ENCODE results near the gene CTNNBIP1.

CTNNBIP1 gene, protein sequence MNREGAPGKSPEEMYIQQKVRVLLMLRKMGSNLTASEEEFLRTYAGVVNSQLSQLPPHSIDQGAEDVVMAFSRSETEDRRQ
- 9.1 to 13.3 (median 11.8) reads per million in 3 donors for total RNA-seq

- Histone ChIP-seq H3K36me3 (ENCODE audit: control insufficient read depth, insufficient read depth, low read length) (no peaks in the 10 kb centered on the region), H3K27me3 (replicated peaks; ENCODE audit: control insufficient read depth, insufficient read depth, low read length, poor library complexity, severe bottlenecking) (no peaks in the 10 kb centered on the region), H3K9me3 (ENCODE audit: control insufficient read depth, low read length) (no peaks in the 10 kb centered on the region), H3K27ac (ENCODE audit: insufficient read depth, low read length, poor library complexity, severe bottlenecking) (peak within 1 kb of the TSS; percentile 64), H3K4me3 (ENCODE audit: insufficient read depth, low read depth, low read length, poor library complexity, severe bottlenecking) (peak within 1 kb of the TSS; percentile 72), H3K4me1 (ENCODE audit: control insufficient read depth, insufficient read depth, low read length, poor library complexity, severe bottlenecking) (peaks cover 11% of the 10 kb centered on the region)
- no peak for DNase-seq
Measured at GRCh38 chr1:9910076-9910422, at the start of gene CTNNBIP1. Gene CTNNBIP1, minus strand, starts transcription at chr1:9910269. Its CDS starts 38,205 bp downstream, at chr1:9872064.

- Histone ChIP-seq H3K9me3 (ENCODE audit: control insufficient read depth, low read length) (no peaks in the 10 kb centered on the region), H3K27me3 (replicated peaks; ENCODE audit: control insufficient read depth, insufficient read depth, low read length, poor library complexity, severe bottlenecking) (no peaks in the 10 kb centered on the region), H3K27ac (ENCODE audit: insufficient read depth, low read length, poor library complexity, severe bottlenecking) (no peak overlapping the region), H3K36me3 (ENCODE audit: control insufficient read depth, insufficient read depth, low read length) (no peaks in the 10 kb centered on the region), H3K4me3 (ENCODE audit: insufficient read depth, low read depth, low read length, poor library complexity, severe bottlenecking) (no peak overlapping the region), H3K4me1 (ENCODE audit: control insufficient read depth, insufficient read depth, low read length, poor library complexity, severe bottlenecking) (no peaks in the 10 kb centered on the region)
- DNase-seq = no peak
Measured at GRCh38 chr1:9957726-9958125, 47.7 kb upstream of the CTNNBIP1 start.

- peaks cover 11% of the 10 kb centered on the region for H3K4me1 ChIP-seq (ENCODE audit: control insufficient read depth, insufficient read depth, low read length, poor library complexity, severe bottlenecking)
- H3K9me3 ChIP-seq (ENCODE audit: control insufficient read depth, low read length) = no peaks in the 10 kb centered on the region
- no peak for DNase-seq
- H3K4me3 ChIP-seq (ENCODE audit: insufficient read depth, low read depth, low read length, poor library complexity, severe bottlenecking) = no peak overlapping the region
- H3K27ac ChIP-seq (ENCODE audit: insufficient read depth, low read length, poor library complexity, severe bottlenecking) = no peak overlapping the region
- H3K36me3 ChIP-seq (ENCODE audit: control insufficient read depth, insufficient read depth, low read length) = no peaks in the 10 kb centered on the region
- no peaks in the 10 kb centered on the region for H3K27me3 ChIP-seq (replicated peaks; ENCODE audit: control insufficient read depth, insufficient read depth, low read length, poor library complexity, severe bottlenecking)
Measured at GRCh38 chr1:9946315-9946714, 36.2 kb upstream of the CTNNBIP1 start.

DNA sequence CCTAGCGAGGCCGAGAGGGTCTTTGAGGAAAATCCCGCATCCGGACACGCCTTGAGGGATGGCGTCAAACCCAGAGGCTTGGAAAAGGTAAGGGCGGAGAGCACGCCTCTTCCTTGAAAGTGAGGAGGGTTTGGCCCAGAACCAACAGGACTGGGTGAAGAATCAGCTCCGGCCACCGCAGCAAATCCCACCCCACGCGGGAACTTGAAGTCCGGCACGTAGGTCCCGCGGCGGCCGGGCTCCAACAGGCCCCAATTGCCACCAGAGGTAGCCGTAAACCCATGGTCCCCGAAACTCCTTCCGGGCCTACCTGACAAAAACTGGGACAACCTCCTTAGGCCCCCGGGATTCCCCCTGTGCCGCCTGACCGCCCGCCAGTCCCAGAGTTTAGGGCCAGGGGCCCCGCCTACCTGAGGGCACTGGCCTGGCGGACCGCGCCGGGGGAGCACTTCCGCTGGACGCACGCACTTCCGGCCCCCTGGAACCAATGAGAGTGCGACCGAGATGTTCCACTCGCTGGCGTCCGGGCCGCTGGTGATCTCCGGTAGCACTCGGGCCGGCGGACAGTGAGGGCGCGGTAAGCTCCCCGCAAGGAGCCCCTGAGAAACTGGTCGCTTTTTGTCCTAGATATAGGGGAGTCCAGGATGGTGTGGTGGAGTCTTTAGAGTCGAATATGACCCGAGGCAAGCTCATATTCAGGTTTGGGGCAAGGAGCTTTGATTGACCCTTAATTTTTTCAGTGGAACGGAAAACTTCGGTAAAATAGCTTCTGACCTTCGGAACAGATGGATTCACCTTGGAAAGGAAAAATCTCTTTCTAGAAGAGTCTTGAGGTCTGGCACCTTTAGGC is 33.1 kb upstream of the CTNNBIP1 start, which contains the start of the genes LZIC and NMNAT1:
Gene LZIC (minus strand): TSS at position 453 of the 850 bp plus-strand sequence. CDS start 6,772 bp downstream, outside the sequence.
Gene NMNAT1 (plus strand): TSS at position 537 of the 850 bp plus-strand sequence. CDS start 28,599 bp downstream, outside the sequence.
- Histone ChIP-seq H3K27ac (ENCODE audit: insufficient read depth, low read length, poor library complexity, severe bottlenecking) (peak within 1 kb of the TSS; percentile 88), H3K4me1 (ENCODE audit: control insufficient read depth, insufficient read depth, low read length, poor library complexity, severe bottlenecking) (peaks cover 11% of the 10 kb centered on the region), H3K9me3 (ENCODE audit: control insufficient read depth, low read length) (no peaks in the 10 kb centered on the region), H3K36me3 (ENCODE audit: control insufficient read depth, insufficient read depth, low read length) (no peaks in the 10 kb centered on the region), H3K27me3 (replicated peaks; ENCODE audit: control insufficient read depth, insufficient read depth, low read length, poor library complexity, severe bottlenecking) (no peaks in the 10 kb centered on the region), H3K4me3 (ENCODE audit: insufficient read depth, low read depth, low read length, poor library complexity, severe bottlenecking) (peak within 1 kb of the TSS; percentile 77)
- peak; percentile 77 to 83 (median 79) for DNase-seq

DNA sequence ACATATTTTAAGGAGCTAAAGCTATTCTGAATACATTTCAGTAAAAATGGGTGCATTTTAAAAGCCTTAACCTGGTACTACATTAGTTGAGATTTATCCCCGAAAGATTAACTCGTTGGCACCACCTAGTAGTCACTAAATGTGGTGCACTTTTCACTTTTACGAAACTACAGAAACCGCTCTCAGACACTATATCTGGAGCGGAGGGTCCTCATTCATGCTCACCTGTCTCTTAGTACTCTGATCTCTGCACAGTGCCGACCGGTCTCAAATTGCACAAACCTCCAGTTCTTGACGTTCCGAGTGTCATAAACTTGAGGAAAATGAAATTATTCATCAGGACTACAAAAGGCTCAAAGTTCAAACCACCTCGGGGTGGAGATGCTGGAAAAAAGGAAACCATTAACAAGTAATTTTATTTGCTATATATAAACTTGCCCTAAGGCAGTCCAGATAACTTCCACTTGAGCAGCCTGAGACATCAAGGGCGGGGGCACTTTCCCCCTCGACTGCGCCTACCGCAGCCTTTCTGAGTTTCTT is 32.4 kb upstream of the CTNNBIP1 start:
- H3K27ac ChIP-seq (ENCODE audit: insufficient read depth, low read length, poor library complexity, severe bottlenecking) = peak overlapping the region; percentile 88
- H3K27me3 ChIP-seq (replicated peaks; ENCODE audit: control insufficient read depth, insufficient read depth, low read length, poor library complexity, severe bottlenecking) = no peaks in the 10 kb centered on the region
- no peaks in the 10 kb centered on the region for H3K9me3 ChIP-seq (ENCODE audit: control insufficient read depth, low read length)
- peak overlapping the region; percentile 77 for H3K4me3 ChIP-seq (ENCODE audit: insufficient read depth, low read depth, low read length, poor library complexity, severe bottlenecking)
- no peaks in the 10 kb centered on the region for H3K36me3 ChIP-seq (ENCODE audit: control insufficient read depth, insufficient read depth, low read length)
- DNase-seq = no peak
- peaks cover 11% of the 10 kb centered on the region for H3K4me1 ChIP-seq (ENCODE audit: control insufficient read depth, insufficient read depth, low read length, poor library complexity, severe bottlenecking)

DNA sequence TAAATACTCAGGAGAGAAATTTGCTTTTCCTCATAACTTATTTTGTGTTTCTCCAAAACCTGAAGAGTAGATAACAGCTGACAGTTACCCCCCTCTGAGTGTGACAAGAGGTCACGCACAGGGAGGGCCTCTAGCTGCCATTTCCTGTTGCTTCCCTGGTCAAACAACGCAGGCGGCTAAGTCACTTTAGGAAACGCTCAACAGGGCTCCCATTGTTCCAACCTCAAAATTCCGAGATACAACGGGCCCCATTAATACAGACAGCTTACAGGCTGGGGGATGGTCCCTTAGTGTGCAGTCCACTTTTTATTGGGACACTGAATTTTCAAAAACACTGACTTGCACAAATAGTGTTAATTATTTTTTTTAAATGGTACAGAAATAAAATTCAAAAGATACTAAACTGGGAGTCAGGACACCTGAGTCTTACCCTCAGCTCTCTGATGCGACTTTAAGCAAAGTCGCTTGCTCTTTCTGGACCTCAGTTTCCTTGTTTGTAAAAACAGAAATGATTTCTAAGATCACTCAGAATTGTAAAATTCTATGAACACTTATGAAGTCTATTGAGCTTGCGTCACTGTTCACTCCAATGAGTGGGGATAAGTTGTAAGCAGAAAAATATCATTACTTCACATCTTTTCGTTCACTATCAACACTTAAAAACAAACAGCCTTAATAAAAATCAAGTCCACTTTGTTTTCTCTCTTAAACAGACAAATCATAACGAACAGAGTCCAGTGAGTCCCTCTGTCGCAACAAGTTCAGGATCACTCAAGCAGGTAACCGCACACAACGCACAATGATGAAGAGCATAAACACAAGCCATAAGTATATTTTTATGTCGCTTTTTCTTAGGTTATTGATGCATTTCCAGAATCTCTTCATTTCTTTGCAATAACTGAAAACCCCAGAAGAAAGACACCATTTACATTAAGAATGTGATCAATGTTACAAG is 19.6 kb upstream of the CTNNBIP1 start:
- no peaks in the 10 kb centered on the region for H3K4me1 ChIP-seq (ENCODE audit: control insufficient read depth, insufficient read depth, low read length, poor library complexity, severe bottlenecking)
- no peak overlapping the region for H3K27ac ChIP-seq (ENCODE audit: insufficient read depth, low read length, poor library complexity, severe bottlenecking)
- no peak for DNase-seq
- peaks cover 33% of the 10 kb centered on the region for H3K36me3 ChIP-seq (ENCODE audit: control insufficient read depth, insufficient read depth, low read length)
- H3K9me3 ChIP-seq (ENCODE audit: control insufficient read depth, low read length) = no peaks in the 10 kb centered on the region
- H3K27me3 ChIP-seq (replicated peaks; ENCODE audit: control insufficient read depth, insufficient read depth, low read length, poor library complexity, severe bottlenecking) = no peaks in the 10 kb centered on the region
- H3K4me3 ChIP-seq (ENCODE audit: insufficient read depth, low read depth, low read length, poor library complexity, severe bottlenecking) = no peak overlapping the region

- no peak for DNase-seq
- Histone ChIP-seq H3K9me3 (ENCODE audit: control insufficient read depth, low read length) (no peaks in the 10 kb centered on the region), H3K27me3 (replicated peaks; ENCODE audit: control insufficient read depth, insufficient read depth, low read length, poor library complexity, severe bottlenecking) (no peaks in the 10 kb centered on the region), H3K4me3 (ENCODE audit: insufficient read depth, low read depth, low read length, poor library complexity, severe bottlenecking) (no peak overlapping the region), H3K36me3 (ENCODE audit: control insufficient read depth, insufficient read depth, low read length) (peaks cover 23% of the 10 kb centered on the region), H3K4me1 (ENCODE audit: control insufficient read depth, insufficient read depth, low read length, poor library complexity, severe bottlenecking) (no peaks in the 10 kb centered on the region), H3K27ac (ENCODE audit: insufficient read depth, low read length, poor library complexity, severe bottlenecking) (no peak overlapping the region)
Measured at GRCh38 chr1:9927259-9927658, 17.2 kb upstream of the CTNNBIP1 start.

GRCh38 chr1:9922342-9922741 is 12.3 kb upstream of the CTNNBIP1 start:
- H3K9me3 ChIP-seq (ENCODE audit: control insufficient read depth, low read length) = no peaks in the 10 kb centered on the region
- H3K36me3 ChIP-seq (ENCODE audit: control insufficient read depth, insufficient read depth, low read length) = no peaks in the 10 kb centered on the region
- H3K4me3 ChIP-seq (ENCODE audit: insufficient read depth, low read depth, low read length, poor library complexity, severe bottlenecking) = no peak overlapping the region
- H3K27me3 ChIP-seq (replicated peaks; ENCODE audit: control insufficient read depth, insufficient read depth, low read length, poor library complexity, severe bottlenecking) = no peaks in the 10 kb centered on the region
- H3K4me1 ChIP-seq (ENCODE audit: control insufficient read depth, insufficient read depth, low read length, poor library complexity, severe bottlenecking) = no peaks in the 10 kb centered on the region
- H3K27ac ChIP-seq (ENCODE audit: insufficient read depth, low read length, poor library complexity, severe bottlenecking) = no peak overlapping the region
- no peak for DNase-seq

DNA sequence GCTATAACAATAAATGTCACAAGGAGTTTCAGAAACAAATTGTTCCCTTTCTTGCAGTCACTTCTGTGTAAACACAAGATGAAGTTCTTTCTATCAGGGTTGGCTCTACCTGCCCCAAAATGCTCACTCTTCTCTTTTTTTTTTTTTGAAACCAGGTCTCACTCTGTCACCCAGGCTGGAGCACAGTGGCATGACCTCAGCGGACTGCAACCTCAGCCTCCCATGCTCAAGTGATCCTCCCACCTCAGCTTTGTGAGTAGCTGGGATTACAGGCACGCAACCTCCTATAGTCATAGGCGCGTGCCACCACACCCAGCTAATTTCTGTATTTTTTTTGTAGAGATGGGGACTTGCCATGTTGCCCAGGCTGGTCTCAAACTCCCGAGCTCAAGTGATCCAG is 10.5 kb upstream of the CTNNBIP1 start:
- no peaks in the 10 kb centered on the region for H3K4me1 ChIP-seq (ENCODE audit: control insufficient read depth, insufficient read depth, low read length, poor library complexity, severe bottlenecking)
- H3K36me3 ChIP-seq (ENCODE audit: control insufficient read depth, insufficient read depth, low read length) = no peaks in the 10 kb centered on the region
- no peak overlapping the region for H3K27ac ChIP-seq (ENCODE audit: insufficient read depth, low read length, poor library complexity, severe bottlenecking)
- H3K9me3 ChIP-seq (ENCODE audit: control insufficient read depth, low read length) = no peaks in the 10 kb centered on the region
- no peaks in the 10 kb centered on the region for H3K27me3 ChIP-seq (replicated peaks; ENCODE audit: control insufficient read depth, insufficient read depth, low read length, poor library complexity, severe bottlenecking)
- DNase-seq = no peak
- H3K4me3 ChIP-seq (ENCODE audit: insufficient read depth, low read depth, low read length, poor library complexity, severe bottlenecking) = no peak overlapping the region
